BJ (cell line): ENCODE results near the gene GRXCR2. TPM values are rescaled to one million over a fixed set of nuclear protein-coding genes. Genes with fewer than 3 reads are reported as not detected.
"Not testable (repeated sequence)": the region's sequence is repeated elsewhere in the genome, so short reads cannot be mapped to it uniquely, and the experiment has no call there.

ENCODE experiments used
- CTCF ChIA-PET: fragments of 350-600 bp; formaldehyde crosslinking; extraction: SDS; loops from one replicate; lab custom pipeline; 2021; ENCODE audit warnings: antibody characterized with exemption, inconsistent platforms; lab: Yijun Ruan, JAX
- POLR2A ChIA-PET: fragments of 300-600 bp; sonication (Branson Sonifier 250); formaldehyde crosslinking; extraction: SDS; loops from one replicate; lab custom pipeline; 2021; ENCODE audit warnings: antibody characterized with exemption; lab: Charles Lee
- DNase-seq: peaks from one replicate; pipeline ENCODE4 v3.0.0-alpha.2; 2011; ENCODE audit warnings: low read depth
- H3K27me3 ChIP-seq: 2 replicates; pipeline ENCODE4 v1.6.0; 2011; ENCODE audit warnings: low read length; ENCODE audit not compliant: control insufficient read depth, insufficient read depth
- H3K36me3 ChIP-seq: 2 replicates; pipeline ENCODE4 v1.5.1; 2011; ENCODE audit warnings: low read length; ENCODE audit not compliant: control insufficient read depth, insufficient read depth
- H3K4me3 ChIP-seq: 2 replicates; pipeline ENCODE4 v1.5.1; 2011; ENCODE audit warnings: low read depth, mild to moderate bottlenecking, control low read depth, low read length
- CTCF ChIP-seq: IDR thresholded peaks from 2 replicates; pipeline ENCODE4 v1.5.1; 2011; ENCODE audit warnings: low read depth, mild to moderate bottlenecking, control low read depth, inconsistent platforms, low read length, moderate library complexity; ENCODE audit not compliant: insufficient read depth
- polyA plus RNA-seq: library from polyadenylated mRNA; depleted of rRNA; stranded (reverse); fragments of >200 nt; gene quantifications from 2 replicates; pipeline ENCODE4 v1.2.3, GENCODE V29; 2011

GRXCR2 gene
- polyA plus RNA-seq, 1 experiment = not detected

- Histone ChIP-seq H3K27me3 (peaks cover 4% of the 10 kb centered on the region; the same call in 1 of the 2 replicates), H3K36me3 (no peaks in the 10 kb centered on the region), H3K4me3 (no peak overlapping the region)
- ChIA-PET POLR2A (no interaction called here), CTCF (no interaction called here)
- no peak for DNase-seq
- no peak for TF ChIP-seq CTCF
These were observed 5.0 kb downstream of the GRXCR2 start for GRCh38 chr5:145867806-145868205.

GRCh38 chr5:145864432-145864831 lies 8.4 kb downstream of the GRXCR2 start:
- H3K4me3 ChIP-seq, H3K36me3 ChIP-seq, POLR2A ChIA-PET, DNase-seq, H3K27me3 ChIP-seq: not testable (repeated sequence)
- CTCF ChIA-PET = interaction anchor here (1.3 kb wide), 1 partner anchor 13 kb away, joined by 3 read pairs; no protein-coding TSS in a partner anchor

- no peak for TF ChIP-seq CTCF
- Histone ChIP-seq H3K4me3 (no peak overlapping the region), H3K27me3 (peaks cover 4% of the 10 kb centered on the region), H3K36me3 (no peaks in the 10 kb centered on the region)
- no peak for DNase-seq
- ChIA-PET CTCF (no interaction called here), POLR2A (no interaction called here)
These were observed 9.8 kb downstream of the GRXCR2 start for GRCh38 chr5:145863003-145863402.

GRCh38 chr5:145859897-145860296 lies 12.9 kb downstream of the GRXCR2 start:
- TF ChIP-seq CTCF = no peak
- DNase-seq = no peak
- Histone ChIP-seq H3K36me3 (no peaks in the 10 kb centered on the region), H3K4me3 (no peak overlapping the region), H3K27me3 (peaks cover 3% of the 10 kb centered on the region)
- ChIA-PET CTCF (no interaction called here), POLR2A (no interaction called here)

GRCh38 chr5:145859453-145859852 lies 13.4 kb downstream of the GRXCR2 start:
- ChIA-PET POLR2A (no interaction called here), CTCF (no interaction called here)
- DNase-seq = no peak
- Histone ChIP-seq H3K27me3 (peaks cover 3% of the 10 kb centered on the region), H3K36me3 (no peaks in the 10 kb centered on the region), H3K4me3 (no peak overlapping the region)
- TF ChIP-seq CTCF = no peak

GRCh38 chr5:145858959-145859358 lies 13.9 kb downstream of the GRXCR2 start:
- ChIA-PET POLR2A (no interaction called here), CTCF (no interaction called here)
- H3K27me3 ChIP-seq = peaks cover 1% of the 10 kb centered on the region
- DNase-seq = no peak
- no peak overlapping the region for H3K4me3 ChIP-seq
- H3K36me3 ChIP-seq = no peaks in the 10 kb centered on the region
- TF ChIP-seq CTCF = no peak
